IMR-90 (cell line): Measurements from ENCODE around the gene SLC23A3. TPM values are rescaled to one million over a fixed set of nuclear protein-coding genes. Genes with fewer than 3 reads are reported as not detected.

Experiments
- ATAC-seq: fragments of 200-7000 bp; cut with Tn5 transposase; 2 replicates; pipeline ENCODE4 v1.9.1; 2020; ENCODE audit warnings: low read depth, mild to moderate bottlenecking, moderate library complexity
- BruUV-seq: library from RNA; stranded (reverse); fragments of 400-500 nt; replicated peaks from 2 replicates; lab custom pipeline; 2021; lab: Mats Ljungman, UMichigan
- CTCF ChIA-PET: fragments of 300-600 bp; formaldehyde crosslinking; extraction: SDS; loops from one replicate; lab custom pipeline; 2021; ENCODE audit warnings: antibody characterized with exemption; lab: Yijun Ruan, JAX
- POLR2A ChIA-PET: fragments of 300-600 bp; sonication (Branson Sonifier 250); formaldehyde crosslinking; loops from one replicate; lab custom pipeline; 2022; ENCODE audit warnings: antibody characterized with exemption; ENCODE audit not compliant: unreplicated experiment; lab: Charles Lee
- DNase-seq: peaks from one replicate; pipeline ENCODE4 v3.0.0; 2013
- H2AFZ ChIP-seq: replicated peaks from 2 replicates; pipeline ENCODE3; 2013; ENCODE audit warnings: low read length, mild to moderate bottlenecking; ENCODE audit not compliant: poor library complexity
- H2AK5ac ChIP-seq: 2 replicates; pipeline ENCODE4 v1.6.1; 2013; ENCODE audit warnings: low read depth, low read length, inconsistent platforms
- H2AK9ac ChIP-seq: replicated peaks from 2 replicates; pipeline ENCODE3; 2013; ENCODE audit warnings: mild to moderate bottlenecking, low read depth, low read length, moderate library complexity; ENCODE audit not compliant: poor library complexity
- H2BK120ac ChIP-seq: 2 replicates; pipeline ENCODE4 v1.6.1; 2013; ENCODE audit warnings: low read depth, low read length, inconsistent platforms
- H2BK15ac ChIP-seq: 3 replicates; pipeline ENCODE4 v1.6.1; 2013; ENCODE audit warnings: low read depth, low read length, inconsistent platforms
- H2BK20ac ChIP-seq: 2 replicates; pipeline ENCODE4 v1.6.1; 2013; ENCODE audit warnings: low read depth, mild to moderate bottlenecking, inconsistent platforms, low read length, moderate library complexity
- H2BK5ac ChIP-seq: 2 replicates; pipeline ENCODE4 v1.6.1; 2013; ENCODE audit warnings: mild to moderate bottlenecking, low read depth, low read length, inconsistent platforms; ENCODE audit not compliant: poor library complexity, severe bottlenecking
- H3K14ac ChIP-seq: replicated peaks from 2 replicates; pipeline ENCODE4 v1.6.1; 2013; ENCODE audit warnings: low read depth, low read length, inconsistent platforms
- H3K18ac ChIP-seq: 2 replicates; pipeline ENCODE4 v1.6.1; 2013; ENCODE audit warnings: low read depth, low read length, control low read depth
- H3K23ac ChIP-seq: 2 replicates; pipeline ENCODE4 v1.6.1; 2013; ENCODE audit warnings: low read depth, low read length, inconsistent platforms
- H3K27ac ChIP-seq: 2 replicates; pipeline ENCODE4 v1.5.1; 2013; ENCODE audit warnings: mild to moderate bottlenecking, control low read depth, low read length; ENCODE audit not compliant: insufficient read depth
- H3K27me3 ChIP-seq: 2 replicates; pipeline ENCODE4 v1.6.1; 2013; ENCODE audit warnings: low read length; ENCODE audit not compliant: control insufficient read depth, insufficient read depth
- H3K36me3 ChIP-seq: 2 replicates; pipeline ENCODE4 v1.6.1; 2013; ENCODE audit warnings: low read length, mixed read lengths; ENCODE audit not compliant: control insufficient read depth, insufficient read depth
- H3K4ac ChIP-seq: 2 replicates; pipeline ENCODE4 v1.6.1; 2013; ENCODE audit warnings: low read depth, low read length, inconsistent platforms
- H3K4me1 ChIP-seq: 2 replicates; pipeline ENCODE4 v1.6.1; 2013; ENCODE audit warnings: low read length, mixed read lengths; ENCODE audit not compliant: control insufficient read depth, insufficient read depth
- H3K4me2 ChIP-seq: 2 replicates; pipeline ENCODE4 v1.6.1; 2013; ENCODE audit warnings: low read depth, mild to moderate bottlenecking, control low read depth, low read length, moderate library complexity
- H3K4me3 ChIP-seq: 2 replicates; pipeline ENCODE4 v1.5.1; 2013; ENCODE audit warnings: low read depth, mild to moderate bottlenecking, control low read depth, low read length, moderate library complexity; ENCODE audit not compliant: insufficient read depth
- H3K56ac ChIP-seq: 2 replicates; pipeline ENCODE4 v1.6.1; 2013; ENCODE audit warnings: low read length, inconsistent platforms; ENCODE audit not compliant: insufficient read depth; ENCODE audit errors: extremely low read depth
- H3K79me1 ChIP-seq, 2 experiments: 2 replicates each; pipeline ENCODE4 v1.6.1; 2013; ENCODE audit warnings: low read length in 2 of 2, inconsistent platforms in 1 of 2, low read depth in 1 of 2
- H3K9ac ChIP-seq: 2 replicates; pipeline ENCODE4 v1.6.1; 2013; ENCODE audit warnings: low read depth, low read length, control low read depth
- H3K9me1 ChIP-seq: 2 replicates; pipeline ENCODE4 v1.6.1; 2013; ENCODE audit warnings: low read length, inconsistent platforms; ENCODE audit not compliant: insufficient read depth
- H3K9me3 ChIP-seq: 2 replicates; pipeline ENCODE4 v1.6.1; 2013; ENCODE audit warnings: low read length; ENCODE audit not compliant: control insufficient read depth, insufficient read depth
- H4K20me1 ChIP-seq: 2 replicates; pipeline ENCODE4 v1.6.1; 2013; ENCODE audit warnings: low read length, inconsistent platforms; ENCODE audit not compliant: insufficient read depth
- H4K5ac ChIP-seq: 2 replicates; pipeline ENCODE4 v1.6.1; 2013; ENCODE audit warnings: mild to moderate bottlenecking, low read depth, low read length, control low read depth
- H4K8ac ChIP-seq, 2 experiments: 2 replicates each; pipeline ENCODE4 v1.6.1; 2013; ENCODE audit warnings: low read depth in 2 of 2, low read length in 2 of 2, control low read depth in 1 of 2, inconsistent platforms in 1 of 2
- H4K91ac ChIP-seq: 2 replicates; pipeline ENCODE4 v1.6.1; 2013; ENCODE audit warnings: low read depth, low read length, inconsistent platforms; ENCODE audit not compliant: insufficient read depth
- MAFK ChIP-seq: IDR thresholded peaks from 2 replicates; pipeline ENCODE4 v1.6.1; 2012; ENCODE audit warnings: low read depth, low read length, improper control_type of control experiment
- RAD21 ChIP-seq: IDR thresholded peaks from 2 replicates; pipeline ENCODE4 v1.6.1; 2012; ENCODE audit warnings: low read length, improper control_type of control experiment
- SMC3 ChIP-seq: fragments of 150-350 bp; IDR thresholded peaks from 2 replicates; pipeline ENCODE4 v1.6.1; 2016; ENCODE audit warnings: low read depth, mild to moderate bottlenecking, antibody characterized with exemption, low read length, moderate library complexity
- WGBS, 2 experiments: methylation state at CpG; one replicate each; pipeline versions ENCODE4 v1.1.5 to v1.1.7; 2013; ENCODE audit warnings: missing lambda C conversion rate in 2 of 2; ENCODE audit not compliant: insufficient read length in 1 of 2; ENCODE audit errors: extremely low coverage in 2 of 2; 5-methylcytosine and 5-hydroxymethylcytosine counted together
- dilution Hi-C: fragments of 300-500 bp; cut with HindIII; formaldehyde crosslinking; loops from one replicate; pipeline ENCODE4 v1.14.3; 2018; ENCODE audit warnings: low sequenced_read_pairs; ENCODE audit not compliant: unreplicated experiment
- in situ Hi-C: fragments of 300-500 bp; cut with MboI; formaldehyde crosslinking; loops from 3 replicates; pipeline ENCODE4 v1.14.3; 2019; ENCODE audit warnings: low sequenced_read_pairs, inconsistent platforms, mixed read lengths
- intact Hi-C: fragments of 100-400 bp; cut with micrococcal nuclease; formaldehyde crosslinking; loops from 2 replicates; pipeline ENCODE4 v1.10.0; 2022
- polyA plus RNA-seq, 3 experiments: library from polyadenylated mRNA; depleted of rRNA; stranded (reverse); fragments of >200 nt; gene quantifications; 2 replicates each; pipeline ENCODE4 v1.2.3, GENCODE V29; 2012; ENCODE audit warnings: low replicate concordance in 1 of 3
- total RNA-seq: library from RNA; depleted of rRNA; stranded (reverse); fragments of >200 nt; gene quantifications from 2 replicates; pipeline ENCODE4 v1.2.3, GENCODE V29; 2012
- TF ChIP-seq, protein P1 (sequence below): fragments of 150-350 bp; IDR thresholded peaks from 2 replicates; pipeline ENCODE4 v1.6.1; 2017; ENCODE audit warnings: mild to moderate bottlenecking, antibody characterized with exemption, low read length, low read depth
- TF ChIP-seq, protein P2 (sequence below): conservative IDR thresholded peaks from 2 replicates; pipeline ENCODE4 v1.5.1; 2012; ENCODE audit warnings: mild to moderate bottlenecking, low read depth, low read length, improper control_type of control experiment

Gene SLC23A3
- total and polyA plus RNA-seq, 2 of the 4 experiments (the other 2 are of a cell fraction): 0.18 to 0.65 TPM

DNA sequence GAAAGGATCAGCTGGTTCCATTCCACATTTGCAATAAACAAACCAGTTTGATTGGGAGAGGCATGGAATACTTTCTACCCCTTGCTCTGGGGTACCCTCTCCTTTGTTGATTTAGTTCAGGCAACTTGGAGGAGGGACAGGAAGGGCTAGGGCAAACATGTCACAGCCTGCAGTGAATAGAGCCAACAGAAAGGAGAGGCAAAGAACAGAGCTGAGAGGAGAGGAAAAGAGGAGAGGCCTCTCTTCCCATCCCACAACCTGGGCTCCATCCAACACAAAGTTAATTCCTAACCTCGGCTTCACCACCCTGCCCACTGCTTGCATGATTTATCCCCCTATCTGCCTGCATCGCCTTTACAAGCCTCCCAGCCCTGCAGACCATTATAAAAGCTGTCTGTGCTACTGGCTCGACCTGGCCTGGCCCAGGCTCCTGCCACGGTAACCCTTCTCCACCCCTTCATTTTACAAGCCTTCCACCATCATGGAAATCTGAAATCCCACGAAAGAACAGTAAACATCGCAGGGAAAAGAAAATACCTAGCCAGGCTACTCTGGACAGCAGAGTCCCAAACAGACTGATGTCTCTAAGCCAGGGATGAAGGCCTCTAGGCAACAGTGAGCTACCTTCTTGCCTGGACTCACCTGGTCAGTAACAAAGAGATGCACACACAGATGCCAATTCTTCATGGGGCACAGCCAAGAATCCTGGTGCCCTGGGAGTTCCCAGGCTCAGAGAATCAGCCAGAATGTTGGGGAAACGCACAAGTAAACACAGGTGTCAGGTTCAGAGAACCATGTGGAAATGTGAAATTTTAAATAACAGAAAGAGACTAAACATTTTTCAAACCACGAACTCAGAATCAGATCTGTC is 52.8 kb downstream of the SLC23A3 start (continued):
- TF ChIP-seq, protein P1, sequence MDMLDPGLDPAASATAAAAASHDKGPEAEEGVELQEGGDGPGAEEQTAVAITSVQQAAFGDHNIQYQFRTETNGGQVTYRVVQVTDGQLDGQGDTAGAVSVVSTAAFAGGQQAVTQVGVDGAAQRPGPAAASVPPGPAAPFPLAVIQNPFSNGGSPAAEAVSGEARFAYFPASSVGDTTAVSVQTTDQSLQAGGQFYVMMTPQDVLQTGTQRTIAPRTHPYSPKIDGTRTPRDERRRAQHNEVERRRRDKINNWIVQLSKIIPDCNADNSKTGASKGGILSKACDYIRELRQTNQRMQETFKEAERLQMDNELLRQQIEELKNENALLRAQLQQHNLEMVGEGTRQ: no peak

DNA sequence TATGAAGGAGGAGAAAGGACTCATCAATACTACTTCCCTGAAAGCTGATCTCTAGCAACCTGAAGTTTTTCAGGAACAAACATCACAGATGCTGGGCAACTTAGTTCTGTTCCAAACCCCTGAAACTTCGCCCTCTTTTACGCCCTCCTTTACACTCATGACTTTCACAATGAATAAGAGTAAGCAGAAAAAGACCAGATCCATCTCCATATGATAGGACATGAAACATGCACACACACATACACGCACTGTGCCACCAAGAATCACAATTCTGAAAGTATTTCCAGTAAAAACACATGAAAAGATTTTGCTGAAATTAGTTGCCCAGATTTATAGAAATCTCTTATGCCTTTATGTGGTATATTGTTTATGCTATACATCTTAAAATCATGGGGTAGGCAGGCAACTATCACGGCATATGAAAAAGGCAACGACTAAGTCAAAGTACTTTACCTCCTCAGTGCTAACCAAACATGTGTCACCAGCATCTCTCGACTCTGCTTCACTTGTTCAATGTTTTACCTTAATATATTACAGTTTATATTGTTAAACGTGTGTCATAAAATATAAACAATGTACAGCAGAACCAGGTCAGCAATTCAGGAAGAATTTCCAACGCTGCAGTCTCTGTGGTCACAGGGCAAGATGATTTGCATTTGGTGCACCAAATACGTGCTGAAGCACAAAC is 57.0 kb downstream of the SLC23A3 start:
- H3K14ac ChIP-seq: no peak overlapping the region
- whole genome bisulfite sequencing, 2 experiments: no CpG with 5 or more reads among the region's 9 CpGs
- H3K56ac ChIP-seq: no peak overlapping the region
- in situ Hi-C loops (no loop called here), dilution Hi-C loops (no loop called here), intact Hi-C loops (no loop called here)
- H4K91ac ChIP-seq: no peak overlapping the region
- H2BK120ac ChIP-seq: no peak overlapping the region
- no peak overlapping the region for H3K4ac ChIP-seq
- no peak overlapping the region for H2AK5ac ChIP-seq
- ChIA-PET CTCF (interaction anchor here (1.0 kb wide), 1 partner anchor 83 kb away, joined by 3 read pairs; no protein-coding TSS in a partner anchor), POLR2A (no interaction called here)
- TF ChIP-seq RAD21 (no peak), SMC3 (no peak), MAFK (no peak)
- TF ChIP-seq, protein P2, sequence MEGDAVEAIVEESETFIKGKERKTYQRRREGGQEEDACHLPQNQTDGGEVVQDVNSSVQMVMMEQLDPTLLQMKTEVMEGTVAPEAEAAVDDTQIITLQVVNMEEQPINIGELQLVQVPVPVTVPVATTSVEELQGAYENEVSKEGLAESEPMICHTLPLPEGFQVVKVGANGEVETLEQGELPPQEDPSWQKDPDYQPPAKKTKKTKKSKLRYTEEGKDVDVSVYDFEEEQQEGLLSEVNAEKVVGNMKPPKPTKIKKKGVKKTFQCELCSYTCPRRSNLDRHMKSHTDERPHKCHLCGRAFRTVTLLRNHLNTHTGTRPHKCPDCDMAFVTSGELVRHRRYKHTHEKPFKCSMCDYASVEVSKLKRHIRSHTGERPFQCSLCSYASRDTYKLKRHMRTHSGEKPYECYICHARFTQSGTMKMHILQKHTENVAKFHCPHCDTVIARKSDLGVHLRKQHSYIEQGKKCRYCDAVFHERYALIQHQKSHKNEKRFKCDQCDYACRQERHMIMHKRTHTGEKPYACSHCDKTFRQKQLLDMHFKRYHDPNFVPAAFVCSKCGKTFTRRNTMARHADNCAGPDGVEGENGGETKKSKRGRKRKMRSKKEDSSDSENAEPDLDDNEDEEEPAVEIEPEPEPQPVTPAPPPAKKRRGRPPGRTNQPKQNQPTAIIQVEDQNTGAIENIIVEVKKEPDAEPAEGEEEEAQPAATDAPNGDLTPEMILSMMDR: no peak
- no peaks in the 10 kb centered on the region; the same call in 1 of the 2 replicates for H3K9me1 ChIP-seq
- H3K9ac ChIP-seq: no peak overlapping the region
- H3K4me2 ChIP-seq: no peak overlapping the region
- no peak for ATAC-seq
- no peak overlapping the region for H3K27ac ChIP-seq
- H3K79me1 ChIP-seq: no peaks in the 10 kb centered on the region
- no TSS peak for BruUV-seq
- H3K23ac ChIP-seq: no peak overlapping the region
- no peaks in the 10 kb centered on the region for H4K20me1 ChIP-seq
- H3K27me3 ChIP-seq: no peaks in the 10 kb centered on the region
- H2AFZ ChIP-seq: no peak overlapping the region
- H3K36me3 ChIP-seq: no peaks in the 10 kb centered on the region; the same call in 1 of the 2 replicates
- no peak overlapping the region for H4K8ac ChIP-seq
- H2BK20ac ChIP-seq: no peak overlapping the region
- H3K9me3 ChIP-seq: no peaks in the 10 kb centered on the region
- H2BK15ac ChIP-seq: no peak overlapping the region
- H3K4me1 ChIP-seq: no peaks in the 10 kb centered on the region
- H3K4me3 ChIP-seq: no peak overlapping the region
- H4K5ac ChIP-seq: no peak overlapping the region
- no peak for DNase-seq
- no peak overlapping the region for H2AK9ac ChIP-seq
- no peak overlapping the region for H3K18ac ChIP-seq
- no peak overlapping the region for H2BK5ac ChIP-seq
